Ectodermal cell (in vitro differentiated cells): ENCODE data around the gene STK32A.

ENCODE experiments used
- H3K27ac ChIP-seq: 2 replicates; pipeline ENCODE4 v1.7.0; 2013; ENCODE audit warnings: mild to moderate bottlenecking, low read depth, low read length; ENCODE audit not compliant: insufficient read depth, poor library complexity, severe bottlenecking
- H3K27me3 ChIP-seq: 2 replicates; pipeline ENCODE4 v1.7.0; 2013; ENCODE audit warnings: mild to moderate bottlenecking, low read length; ENCODE audit not compliant: insufficient read depth, control insufficient read depth, poor library complexity, severe bottlenecking
- H3K36me3 ChIP-seq: one replicate; pipeline ENCODE4 v1.7.0; 2013; ENCODE audit warnings: low read length; ENCODE audit not compliant: control insufficient read depth, insufficient read depth
- H3K4me1 ChIP-seq: one replicate; pipeline ENCODE4 v1.7.0; 2013; ENCODE audit warnings: low read length; ENCODE audit not compliant: control insufficient read depth, insufficient read depth
- H3K4me3 ChIP-seq: 2 replicates; pipeline ENCODE4 v1.7.0; 2013; ENCODE audit warnings: low read depth, low read length, control low read depth; ENCODE audit not compliant: insufficient read depth
- H3K9me3 ChIP-seq: 2 replicates; pipeline ENCODE4 v1.7.0; 2013; ENCODE audit warnings: mild to moderate bottlenecking, low read length, moderate library complexity; ENCODE audit not compliant: control insufficient read depth
- WGBS, 2 experiments: methylation state at CpG; one replicate each; pipeline ENCODE4 v1.1.7; 2013; ENCODE audit warnings: missing lambda C conversion rate in 2 of 2; 5-methylcytosine and 5-hydroxymethylcytosine counted together

Gene STK32A

DNA sequence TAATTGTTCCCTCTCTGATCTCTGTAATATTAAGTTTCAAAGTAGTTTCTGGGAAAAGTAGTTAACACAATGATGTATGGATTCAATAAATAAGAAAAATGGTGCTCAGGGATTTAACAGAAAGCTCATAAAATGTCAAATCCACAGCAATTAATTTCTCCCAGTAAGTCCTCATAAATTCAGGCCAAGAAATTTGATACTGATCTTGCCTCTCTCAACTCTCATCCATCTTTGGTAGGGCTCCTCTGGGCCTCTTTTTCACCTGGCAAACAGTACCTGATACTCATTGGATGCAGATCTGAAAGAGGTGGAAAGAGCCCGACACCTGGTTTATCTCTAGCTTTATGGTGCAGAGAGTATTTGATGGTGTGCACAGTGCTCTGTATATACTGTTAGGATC lies 106.1 kb downstream of the STK32A start:
- 85 to 89% methylated on average over 1 of the region's 1 CpG for WGBS, 2 experiments
- no peaks in the 10 kb centered on the region for H3K9me3 ChIP-seq

DNA sequence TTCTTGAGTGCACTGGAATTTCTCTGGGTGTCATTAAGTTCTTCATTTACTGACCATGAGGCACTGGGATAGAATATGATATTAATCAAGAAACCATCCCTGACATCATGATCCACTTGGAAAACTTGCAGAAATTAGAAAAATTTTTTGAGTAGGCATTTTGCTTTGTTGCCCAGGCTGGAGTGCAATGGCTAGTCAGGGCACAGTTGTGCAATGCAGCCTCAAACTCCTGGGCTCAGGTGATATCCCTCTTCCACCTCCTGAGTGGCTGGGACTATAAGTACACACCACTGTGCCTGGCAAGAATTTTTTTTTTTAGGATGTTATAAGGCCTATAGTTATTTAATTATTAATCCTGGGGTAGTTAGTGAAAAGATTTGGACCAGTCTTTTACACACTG lies 106.5 kb downstream of the STK32A start:
- H3K4me3 ChIP-seq = no peak overlapping the region
- H3K9me3 ChIP-seq = no peaks in the 10 kb centered on the region
- no peaks in the 10 kb centered on the region for H3K27me3 ChIP-seq
- peaks cover 11% of the 10 kb centered on the region for H3K4me1 ChIP-seq
- H3K27ac ChIP-seq = no peak overlapping the region
- H3K36me3 ChIP-seq = no peaks in the 10 kb centered on the region

More for the DNA sequence above, 106.1 kb downstream of the STK32A start:
- H3K27ac ChIP-seq = no peak overlapping the region
- no peaks in the 10 kb centered on the region for H3K36me3 ChIP-seq
- no peaks in the 10 kb centered on the region for H3K27me3 ChIP-seq
- peaks cover 11% of the 10 kb centered on the region for H3K4me1 ChIP-seq
- no peak overlapping the region for H3K4me3 ChIP-seq

DNA sequence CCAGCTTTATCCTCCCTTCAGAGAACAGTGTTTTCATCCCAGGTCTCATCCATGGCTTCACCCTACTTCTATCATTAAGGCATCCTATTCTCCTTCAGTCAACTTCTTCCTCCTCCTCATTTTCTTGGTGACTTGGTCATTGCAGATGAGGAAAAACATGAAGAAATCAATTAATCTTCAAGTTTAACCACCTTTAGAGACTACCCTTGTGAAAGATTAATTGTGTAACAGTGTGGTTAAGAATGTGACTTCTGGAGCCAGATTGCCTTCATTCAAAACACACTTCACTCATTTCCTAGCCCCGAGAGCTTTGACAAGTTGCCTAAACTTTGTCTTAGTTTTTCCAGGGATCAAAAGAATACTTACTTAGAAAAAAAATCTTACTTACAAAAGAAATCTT lies 110.0 kb downstream of the STK32A start:
- H3K36me3 ChIP-seq = no peaks in the 10 kb centered on the region
- no peak overlapping the region for H3K27ac ChIP-seq
- WGBS, 2 experiments = 40 to 56% methylated on average over 1 of the region's 1 CpG
- no peaks in the 10 kb centered on the region for H3K9me3 ChIP-seq
- no peaks in the 10 kb centered on the region for H3K27me3 ChIP-seq
- H3K4me1 ChIP-seq = no peaks in the 10 kb centered on the region
- H3K4me3 ChIP-seq = no peak overlapping the region

DNA sequence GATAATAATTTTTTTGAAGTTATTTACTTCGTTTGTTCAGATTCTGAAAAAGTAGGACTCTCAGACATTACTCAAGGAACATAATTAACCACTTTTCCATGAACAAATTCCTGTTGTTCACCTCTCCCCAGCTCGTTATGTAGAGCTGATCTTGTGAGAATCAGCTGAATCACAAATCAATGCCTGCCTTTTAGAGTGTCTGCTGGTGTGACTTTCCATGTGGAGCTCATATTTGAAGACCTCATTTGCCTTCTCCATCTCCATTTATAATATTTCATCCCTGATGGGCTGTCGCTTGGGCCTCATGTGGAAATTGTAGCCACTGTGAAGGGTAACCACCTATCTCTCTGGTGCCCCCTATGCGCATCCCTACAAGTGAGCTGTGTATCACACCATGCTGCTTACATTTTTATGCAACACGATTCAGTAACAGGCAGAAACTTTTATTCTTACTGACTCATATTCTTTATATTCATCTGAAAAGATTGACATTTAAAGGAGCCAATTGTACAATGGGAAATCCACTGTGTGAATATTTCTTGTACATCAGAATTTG lies 111.3 kb downstream of the STK32A start:
- no peaks in the 10 kb centered on the region for H3K27me3 ChIP-seq
- H3K4me3 ChIP-seq = no peak overlapping the region
- WGBS, 2 experiments = 89 to 91% methylated on average over 4 to 5 of the region's 5 CpGs
- no peak overlapping the region for H3K27ac ChIP-seq
- no peaks in the 10 kb centered on the region for H3K9me3 ChIP-seq
- no peaks in the 10 kb centered on the region for H3K4me1 ChIP-seq
- H3K36me3 ChIP-seq = no peaks in the 10 kb centered on the region

DNA sequence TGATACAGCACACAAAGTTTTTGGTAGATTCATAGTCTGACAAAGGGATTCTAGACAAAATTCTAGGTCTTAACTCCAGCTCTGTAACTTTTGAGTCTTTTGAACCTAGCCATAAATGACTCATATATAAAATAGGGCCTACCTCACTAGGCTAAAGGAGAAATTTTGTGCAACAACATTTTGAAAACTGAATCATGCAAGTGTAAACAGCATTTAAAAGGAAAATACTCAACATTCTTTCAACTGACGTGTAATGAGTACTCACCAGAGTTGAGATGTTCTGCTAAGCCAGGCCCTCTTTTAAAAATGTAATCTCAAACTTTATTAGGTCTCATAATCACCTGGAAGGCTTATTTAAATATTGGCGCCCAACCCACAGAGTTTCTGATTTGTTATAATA lies 113.2 kb downstream of the STK32A start:
- WGBS, 2 experiments = 96 to 100% methylated on average over 2 of the region's 2 CpGs
- Histone ChIP-seq H3K27ac (no peak overlapping the region), H3K4me1 (no peaks in the 10 kb centered on the region), H3K27me3 (no peaks in the 10 kb centered on the region), H3K9me3 (no peaks in the 10 kb centered on the region), H3K36me3 (no peaks in the 10 kb centered on the region), H3K4me3 (no peak overlapping the region)

DNA sequence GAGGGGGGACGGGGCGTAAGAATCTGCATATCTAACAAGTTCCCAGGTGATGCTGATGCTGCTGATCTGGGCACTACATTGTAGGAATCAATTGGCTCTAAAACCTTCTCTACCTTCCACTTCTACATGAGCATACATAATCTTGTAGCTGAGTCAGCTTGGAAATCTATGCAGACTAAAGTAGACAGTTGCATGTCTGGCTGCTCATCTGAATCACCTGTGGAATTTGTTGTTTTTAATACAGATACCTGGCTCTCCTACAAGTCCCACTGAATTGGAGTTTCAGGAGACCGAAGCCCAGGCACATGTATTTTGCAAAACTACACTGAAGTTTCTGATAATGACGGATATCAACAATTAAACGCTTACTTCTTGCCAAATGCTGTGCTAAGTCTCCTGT lies 113.6 kb downstream of the STK32A start:
- WGBS, 2 experiments = 91 to 99% methylated on average over 5 of the region's 5 CpGs
- no peak overlapping the region for H3K27ac ChIP-seq
- no peaks in the 10 kb centered on the region for H3K4me1 ChIP-seq
- H3K27me3 ChIP-seq = no peaks in the 10 kb centered on the region
- no peaks in the 10 kb centered on the region for H3K9me3 ChIP-seq
- no peak overlapping the region for H3K4me3 ChIP-seq
- no peaks in the 10 kb centered on the region for H3K36me3 ChIP-seq

DNA sequence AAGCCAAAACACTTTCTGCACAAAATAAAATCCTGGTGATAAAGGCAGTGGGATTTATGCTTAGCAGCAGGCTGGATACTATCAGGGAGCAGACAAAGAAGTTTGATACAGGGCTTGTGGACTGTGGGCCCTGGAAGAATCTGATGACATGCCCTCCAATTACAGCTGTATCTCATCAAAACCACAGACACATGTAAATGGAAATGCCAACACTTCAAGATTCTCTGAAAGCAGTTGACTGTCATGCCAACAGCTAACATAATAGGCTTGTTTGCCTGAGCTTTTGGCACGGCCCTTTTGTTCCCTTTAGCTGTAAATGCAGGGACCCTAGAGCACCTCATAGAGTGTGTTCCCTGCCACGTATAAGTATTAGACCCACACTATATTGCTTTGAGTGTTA lies 114.4 kb downstream of the STK32A start:
- Histone ChIP-seq H3K27ac (no peak overlapping the region), H3K27me3 (no peaks in the 10 kb centered on the region), H3K36me3 (no peaks in the 10 kb centered on the region), H3K4me3 (no peak overlapping the region), H3K9me3 (no peaks in the 10 kb centered on the region), H3K4me1 (no peaks in the 10 kb centered on the region)
- WGBS, 2 experiments = 76 to 82% methylated on average over 2 of the region's 2 CpGs

DNA sequence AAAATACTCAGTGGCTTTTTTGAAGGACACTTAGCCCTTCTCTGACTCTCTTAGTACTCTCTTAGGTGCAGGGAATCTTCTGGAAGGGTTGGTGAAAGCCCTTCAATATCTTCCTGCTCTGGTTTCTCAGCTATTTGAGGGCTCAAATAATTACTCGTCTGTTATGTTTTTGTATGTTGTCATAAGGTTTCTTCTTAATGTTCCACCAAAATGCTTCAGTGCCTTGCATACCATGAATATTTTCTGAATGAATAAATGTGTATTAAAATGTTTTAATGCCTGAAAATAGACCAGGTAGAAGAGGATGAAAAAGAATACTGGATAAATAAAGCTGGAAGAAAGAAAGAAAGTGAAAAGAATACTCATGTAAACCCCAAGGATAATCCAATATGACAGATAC lies 124.3 kb downstream of the STK32A start:
- no peaks in the 10 kb centered on the region for H3K36me3 ChIP-seq
- 80 to 100% methylated on average over 1 of the region's 1 CpG for WGBS, 2 experiments
- H3K4me1 ChIP-seq = no peaks in the 10 kb centered on the region
- H3K27ac ChIP-seq = no peak overlapping the region
- H3K27me3 ChIP-seq = no peaks in the 10 kb centered on the region
- H3K4me3 ChIP-seq = no peak overlapping the region
- H3K9me3 ChIP-seq = no peaks in the 10 kb centered on the region

DNA sequence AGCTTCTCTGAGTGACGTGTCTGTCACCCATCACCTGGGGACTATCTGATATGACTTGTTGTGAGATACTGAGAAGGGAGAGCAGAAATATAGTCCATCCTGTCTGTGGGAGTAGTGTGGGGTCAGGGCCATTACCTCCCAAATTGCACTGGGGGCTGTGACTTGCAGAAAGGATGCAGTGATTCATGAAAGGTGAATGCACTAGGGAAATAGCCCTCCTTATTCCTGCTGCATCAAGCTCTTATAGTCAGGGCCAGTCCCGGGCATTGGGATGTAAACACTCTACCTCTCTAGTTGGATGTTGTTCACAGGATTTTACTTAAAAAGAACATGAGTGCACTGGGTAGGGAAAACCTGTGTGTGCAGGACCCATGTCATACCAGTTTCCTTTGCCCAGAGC lies 124.8 kb downstream of the STK32A start:
- Histone ChIP-seq H3K4me3 (no peak overlapping the region), H3K27ac (no peak overlapping the region), H3K4me1 (no peaks in the 10 kb centered on the region), H3K27me3 (no peaks in the 10 kb centered on the region), H3K9me3 (no peaks in the 10 kb centered on the region), H3K36me3 (no peaks in the 10 kb centered on the region)
- WGBS, 2 experiments = 88 to 91% methylated on average over 2 of the region's 2 CpGs

DNA sequence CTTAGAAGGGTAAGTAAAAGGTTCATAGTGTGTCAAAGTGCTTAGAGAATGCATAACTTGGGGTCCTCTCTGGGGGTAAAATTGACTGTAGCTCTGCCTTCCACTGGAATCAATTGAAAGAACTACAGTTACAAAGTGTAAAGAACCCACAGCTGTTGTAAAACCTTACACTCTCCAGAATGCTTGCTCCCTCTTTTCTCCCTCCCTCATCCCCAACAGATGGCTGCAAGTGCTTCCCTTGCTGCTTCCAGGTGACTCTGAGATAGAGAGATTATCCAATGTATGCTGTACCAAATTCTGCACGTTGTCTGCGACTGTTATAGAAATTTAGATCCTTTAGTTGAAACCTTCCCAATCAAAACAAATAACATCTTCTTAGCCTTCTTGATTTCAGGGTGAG lies 126.0 kb downstream of the STK32A start:
- WGBS, 2 experiments = 87 to 88% methylated on average over 2 of the region's 2 CpGs
- H3K4me1 ChIP-seq = no peaks in the 10 kb centered on the region
- H3K4me3 ChIP-seq = no peak overlapping the region
- no peaks in the 10 kb centered on the region for H3K9me3 ChIP-seq
- H3K36me3 ChIP-seq = no peaks in the 10 kb centered on the region
- no peak overlapping the region for H3K27ac ChIP-seq
- no peaks in the 10 kb centered on the region for H3K27me3 ChIP-seq
